GM19025 (cell line): ENCODE measurements around the gene NEK8.
A peak's percentile ranks its signal among the peaks of the same experiment; 100 is the strongest.

Experiments used
- ATAC-seq: cut with Tn5 transposase; IDR thresholded peaks from one replicate; pipeline ENCODE4 v1.9.1; 2021; ENCODE audit warnings: mild to moderate bottlenecking, low read depth, moderate library complexity; ENCODE audit not compliant: unreplicated experiment

NEK8 gene

DNA sequence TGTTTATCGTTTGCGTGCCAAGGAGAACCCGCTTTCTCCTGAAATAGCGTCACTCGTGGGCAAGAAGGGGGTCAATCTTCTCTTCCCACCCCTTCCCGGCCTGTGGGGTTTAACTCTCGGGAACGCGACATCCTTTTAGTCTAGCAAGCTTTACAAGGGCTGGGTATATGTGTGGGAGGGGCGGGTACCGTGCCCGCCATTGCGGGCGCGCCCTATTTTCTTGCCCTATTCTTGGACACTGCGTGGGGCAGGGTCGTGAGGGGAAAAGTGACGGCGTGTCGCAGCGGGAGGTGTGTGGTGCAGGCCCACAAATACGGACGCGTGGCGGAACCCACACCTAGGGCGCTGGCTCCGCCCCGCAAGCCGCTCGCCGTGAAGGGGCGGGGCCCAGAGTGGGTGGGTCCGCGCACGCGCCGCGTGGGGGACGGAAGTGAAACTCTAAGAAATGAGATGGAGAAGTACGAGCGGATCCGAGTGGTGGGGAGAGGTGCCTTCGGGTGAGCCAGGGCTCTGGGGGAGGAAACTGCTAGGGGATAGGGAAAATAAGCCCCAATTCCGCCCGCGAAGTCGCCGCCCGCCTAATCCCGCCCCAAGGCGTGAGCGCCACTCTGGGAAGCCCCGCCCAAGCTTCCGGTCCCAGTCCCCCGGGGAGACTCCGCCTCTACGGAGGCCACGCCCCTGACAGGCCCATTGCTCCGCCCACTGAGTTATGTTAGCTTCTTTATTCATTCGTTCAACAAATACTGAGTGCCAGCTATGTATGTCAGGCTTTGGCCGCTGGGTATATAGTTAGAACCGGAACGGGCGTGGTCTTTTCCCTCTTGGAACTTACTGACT, at the start of gene NEK8:
Gene NEK8 (plus strand): TSS at position 425 of the 837 bp plus-strand sequence. CDS start 26 bp downstream, at position 451.
- peak; percentile 28 for ATAC-seq

GRCh38 chr17:28682655-28683054, 45.9 kb upstream of the NEK8 start:
- no peak for ATAC-seq

DNA sequence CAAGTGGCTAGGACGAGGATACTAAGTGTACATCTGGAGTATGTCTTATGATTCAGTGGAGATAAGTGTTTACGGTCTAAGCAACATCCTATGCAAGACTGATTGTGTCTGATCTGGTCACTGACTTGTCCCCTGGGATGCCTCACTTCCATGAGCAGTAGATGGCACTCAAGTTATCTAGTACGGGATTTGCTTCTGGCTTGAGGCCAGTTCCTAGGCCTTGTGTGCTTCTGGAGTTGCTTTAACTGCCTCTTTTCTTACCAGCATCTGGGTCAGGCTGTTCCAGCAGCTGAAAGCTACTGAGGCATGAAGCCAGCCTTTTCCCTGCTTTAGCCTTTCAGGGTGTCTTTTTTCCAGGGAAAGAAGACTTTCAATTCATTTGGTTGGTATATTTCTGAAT, 43.6 kb upstream of the NEK8 start:
- ATAC-seq, result no peak

DNA sequence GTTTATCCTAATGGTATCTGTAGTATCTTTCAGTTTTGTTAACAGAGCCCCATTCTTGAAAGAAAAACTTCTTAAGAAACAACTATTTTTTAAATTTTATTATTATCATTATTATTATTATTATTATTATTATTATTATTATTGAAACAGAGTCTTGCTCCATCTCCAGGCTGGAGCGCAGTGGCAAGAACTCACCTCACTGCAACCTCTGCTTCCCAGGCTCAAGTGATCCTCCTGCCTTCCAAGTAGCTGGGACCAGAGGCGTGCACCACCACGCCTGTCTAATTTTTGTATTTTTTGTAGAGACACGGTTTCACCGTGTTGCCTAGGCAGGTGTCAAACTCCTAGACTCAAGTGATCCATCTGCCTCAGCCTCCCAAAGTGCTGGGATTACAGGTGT, 43.2 kb upstream of the NEK8 start:
- no peak for ATAC-seq

GRCh38 chr17:28686296-28686695, 42.3 kb upstream of the NEK8 start:
- ATAC-seq, result no peak

DNA sequence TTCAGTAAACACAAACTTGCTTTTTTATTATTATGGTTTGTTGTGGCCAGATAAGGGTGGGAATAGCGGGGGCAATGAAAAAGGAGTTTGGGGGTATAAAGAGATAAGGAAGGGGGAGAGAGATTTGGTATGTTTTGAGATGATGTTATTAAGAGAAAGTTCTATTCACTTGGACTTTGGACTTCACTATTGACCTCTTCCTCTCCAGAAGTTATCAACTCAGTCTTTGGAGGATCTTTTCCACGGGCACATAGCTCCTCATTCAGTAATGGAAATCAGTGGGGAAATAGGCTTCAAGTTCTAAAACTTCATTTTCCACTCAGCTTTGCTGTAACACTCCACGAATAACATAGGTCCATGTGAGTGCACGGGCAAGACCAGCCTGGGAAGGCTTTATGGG, 40.1 kb upstream of the NEK8 start:
- ATAC-seq, result no peak

DNA sequence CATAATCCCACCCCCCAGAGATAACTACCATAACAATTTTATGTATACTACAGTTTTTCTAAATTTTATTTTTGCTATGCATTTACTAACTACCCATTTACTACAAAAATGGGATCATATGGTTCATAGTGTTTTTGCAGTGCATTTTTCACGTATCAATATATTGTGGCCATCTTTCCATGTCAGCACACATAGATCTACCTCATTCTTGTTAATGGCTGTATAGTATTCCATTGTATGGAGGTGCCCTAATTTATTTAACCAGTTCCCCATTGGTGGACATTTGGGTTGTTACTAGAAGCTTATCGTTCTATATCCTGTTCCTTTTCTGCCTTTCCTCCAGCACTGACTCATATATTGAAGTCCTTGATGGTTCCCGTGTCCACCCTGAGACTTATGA, 39.6 kb upstream of the NEK8 start:
- no peak for ATAC-seq

- ATAC-seq, result no peak
Measured at GRCh38 chr17:28693869-28694268, 34.7 kb upstream of the NEK8 start.

DNA sequence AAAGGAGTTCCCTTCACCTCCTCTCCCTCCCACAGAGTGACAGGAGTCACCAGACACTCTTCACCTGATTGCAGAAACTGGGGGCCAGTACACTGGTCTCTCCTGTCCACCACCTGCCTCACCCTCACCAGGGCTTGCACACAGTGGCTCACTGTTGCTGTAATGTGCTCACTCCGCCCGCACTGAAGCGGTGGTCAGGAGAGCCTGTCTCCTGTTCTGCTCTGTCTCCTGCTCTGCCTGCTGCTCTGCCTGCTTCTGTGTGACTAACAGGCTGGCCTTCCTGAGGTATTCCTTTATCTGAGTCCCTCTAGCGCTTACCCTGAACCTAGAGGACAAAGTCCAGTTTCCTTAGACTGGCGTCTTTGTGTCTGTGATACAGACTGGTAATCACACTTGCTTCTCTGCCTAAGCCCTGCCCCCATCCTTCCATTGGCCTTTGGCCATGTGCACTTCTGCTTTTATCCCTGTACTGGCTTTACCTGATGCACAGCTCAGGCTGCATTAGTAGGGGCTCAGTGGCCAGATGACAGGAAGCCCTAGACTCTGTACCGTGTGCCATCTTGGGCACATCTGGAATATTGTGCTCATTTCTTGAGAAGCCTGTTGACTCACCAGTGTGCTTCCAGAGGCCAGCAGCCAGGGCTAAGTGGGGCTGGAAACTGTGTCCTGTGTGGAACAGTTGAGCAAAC, 30.2 kb upstream of the NEK8 start:
- ATAC-seq, result no peak

GRCh38 chr17:28700278-28700677, 28.3 kb upstream of the NEK8 start:
- ATAC-seq, result no peak

GRCh38 chr17:28700830-28701492, 27.6 kb upstream of the NEK8 start:
- ATAC-seq, result no peak

GRCh38 chr17:28702026-28702751, 26.4 kb upstream of the NEK8 start:
- ATAC-seq, result no peak

DNA sequence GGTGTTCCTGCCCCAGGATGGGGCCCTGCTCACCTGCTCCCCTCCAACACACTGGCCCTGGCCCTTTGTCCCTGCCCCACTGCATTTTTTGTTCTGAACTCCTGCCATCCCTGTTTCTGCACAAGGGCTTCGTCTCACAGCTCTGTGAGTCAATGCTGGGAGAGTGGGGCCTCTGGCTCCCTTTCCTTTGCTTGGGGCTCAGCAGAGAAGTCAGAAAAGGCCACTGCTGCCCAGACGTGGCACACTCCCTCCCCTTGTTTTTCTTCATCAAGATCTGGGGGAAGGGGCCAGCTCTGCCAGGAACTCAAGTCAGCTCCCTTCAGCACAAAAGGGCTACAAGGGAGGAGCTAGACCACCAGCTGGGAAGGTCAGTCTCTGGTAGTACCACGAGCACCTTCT, 25.8 kb upstream of the NEK8 start:
- no peak for ATAC-seq

DNA sequence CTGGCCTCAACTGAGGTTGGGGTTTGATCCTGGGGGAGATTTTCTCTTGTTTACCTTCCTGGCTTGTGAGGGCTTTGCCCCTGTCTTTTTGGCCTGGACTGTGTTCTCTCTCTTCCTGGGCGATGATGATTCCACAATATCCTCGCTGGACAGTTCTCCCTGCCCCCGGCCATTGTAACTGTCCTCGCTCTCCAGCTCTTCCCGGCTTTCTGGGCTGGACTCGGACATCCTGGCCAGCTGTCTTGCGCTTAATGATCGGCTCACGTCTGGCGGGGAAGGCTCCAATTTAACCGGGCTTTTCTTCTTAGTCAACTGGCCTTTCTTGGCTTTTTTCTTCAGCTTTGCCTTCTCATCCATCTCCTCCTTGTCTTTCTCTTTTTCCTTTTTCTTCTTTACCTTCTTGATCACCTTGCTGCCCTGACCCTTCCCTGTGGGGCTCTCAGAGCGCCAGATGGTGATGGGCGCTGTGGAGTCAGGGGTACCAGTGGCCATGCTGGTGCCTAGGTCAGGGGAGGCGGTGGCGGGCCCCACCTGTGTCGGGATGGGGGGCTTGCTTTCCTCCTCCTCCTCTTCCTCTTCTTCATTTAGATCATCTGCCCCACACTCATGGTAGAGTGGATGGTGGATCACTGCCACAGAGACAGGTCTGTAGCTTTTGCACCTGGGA, 24.9 kb upstream of the NEK8 start:
- ATAC-seq, result no peak

- no peak for ATAC-seq
Measured at GRCh38 chr17:28704219-28704858, 24.2 kb upstream of the NEK8 start.

GRCh38 chr17:28705074-28705659, 23.4 kb upstream of the NEK8 start:
- no peak for ATAC-seq

DNA sequence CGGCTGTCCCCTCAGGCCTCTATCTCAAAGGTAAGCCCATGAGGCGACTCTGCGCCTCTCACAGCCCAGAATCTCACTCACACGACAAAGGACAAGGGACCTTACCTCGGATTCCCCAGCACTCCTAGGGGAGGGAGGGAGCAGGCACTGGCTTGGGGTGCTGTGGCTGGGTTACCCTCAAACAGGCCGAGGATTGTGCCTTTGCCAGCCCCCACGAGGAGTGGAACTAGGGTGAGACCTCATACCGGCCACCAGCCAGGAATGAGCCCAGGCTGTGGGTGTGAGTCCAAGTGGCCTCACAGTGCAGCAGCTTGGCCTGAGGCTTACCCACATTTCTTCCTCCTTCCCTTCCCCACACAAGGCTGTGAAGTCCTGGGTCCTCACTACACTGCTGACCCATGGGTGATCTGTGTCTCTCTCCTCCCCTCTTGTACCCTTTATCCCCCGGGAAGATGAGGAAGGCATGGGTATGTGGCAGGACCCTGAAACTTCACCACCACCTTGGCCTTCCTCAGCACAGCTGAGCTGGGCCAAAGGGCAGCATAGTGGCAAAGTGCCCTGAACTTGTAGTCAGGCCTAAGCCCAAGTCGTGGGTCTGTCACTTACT, 22.8 kb upstream of the NEK8 start:
- no peak for ATAC-seq

DNA sequence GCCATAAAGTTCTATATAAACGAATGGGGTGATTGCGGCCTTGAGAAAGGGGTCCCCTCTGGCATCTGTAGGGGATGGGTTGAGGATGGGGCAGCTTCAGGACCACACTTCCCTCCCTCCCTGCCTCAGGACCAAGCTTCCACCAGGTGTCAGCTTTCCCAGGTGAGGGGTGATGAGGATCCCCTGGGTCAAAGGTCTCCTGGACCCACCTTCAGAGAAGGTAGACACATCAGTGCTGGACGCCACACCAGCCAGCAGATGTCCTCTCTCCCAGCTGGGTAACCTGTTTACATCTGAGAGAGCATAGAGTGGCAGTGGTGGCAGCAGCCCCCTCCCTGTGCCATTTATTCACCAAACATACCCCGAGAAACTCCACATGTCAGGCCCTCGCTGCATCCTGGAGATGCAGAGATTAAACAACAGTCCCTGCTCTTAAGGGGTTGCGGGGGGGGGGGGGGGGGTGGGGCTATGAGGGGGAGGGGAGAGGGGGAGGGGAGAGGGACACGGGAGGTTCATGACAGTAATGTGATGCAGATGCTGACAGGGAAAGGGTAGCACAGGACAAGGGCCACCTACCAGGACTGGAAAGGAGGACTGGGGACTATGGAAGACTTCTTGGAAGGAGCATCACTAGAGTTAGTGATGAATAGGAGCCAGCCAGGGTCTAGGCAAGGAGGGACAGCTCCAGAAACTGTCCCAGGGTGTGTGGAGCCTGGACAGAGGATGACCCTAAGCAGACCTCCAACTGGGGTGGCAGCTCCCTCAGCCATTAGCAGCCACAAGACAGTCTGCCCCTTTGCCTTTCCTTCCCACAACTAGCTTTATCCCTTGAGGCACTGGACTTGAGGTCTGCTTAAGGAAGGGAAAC, 21.9 kb upstream of the NEK8 start:
- no peak for ATAC-seq
